ENCODE results near the gene GRIK3. TPM values are rescaled to one million over a fixed set of nuclear protein-coding genes. Genes with fewer than 3 reads are reported as not detected.

The GRIK3 gene
- total RNA-seq, 1 experiment from 2014 or later: not detected

DNA sequence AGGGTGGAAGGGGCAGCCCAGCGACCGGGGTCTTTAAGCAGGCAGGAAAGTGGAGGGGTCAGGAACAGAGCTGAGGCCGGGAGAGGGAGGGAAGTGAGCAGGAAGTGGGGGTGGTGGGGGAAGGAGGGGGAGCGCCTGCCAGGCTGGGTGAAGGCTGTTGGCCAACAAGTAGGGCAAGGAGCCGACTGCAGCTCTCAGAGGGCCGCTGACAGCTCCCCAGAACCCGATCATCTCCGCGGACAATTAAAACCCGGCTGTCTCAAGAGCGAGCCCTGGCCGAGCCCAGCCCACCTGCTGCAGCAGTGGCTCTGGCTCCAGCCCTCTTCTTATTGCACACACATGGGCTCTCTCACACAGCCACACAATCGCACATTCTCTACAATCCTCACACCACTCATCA, 51.6 kb downstream of the GRIK3 start:
- DNase-seq (ENCODE audit: low read depth): no peak

DNA sequence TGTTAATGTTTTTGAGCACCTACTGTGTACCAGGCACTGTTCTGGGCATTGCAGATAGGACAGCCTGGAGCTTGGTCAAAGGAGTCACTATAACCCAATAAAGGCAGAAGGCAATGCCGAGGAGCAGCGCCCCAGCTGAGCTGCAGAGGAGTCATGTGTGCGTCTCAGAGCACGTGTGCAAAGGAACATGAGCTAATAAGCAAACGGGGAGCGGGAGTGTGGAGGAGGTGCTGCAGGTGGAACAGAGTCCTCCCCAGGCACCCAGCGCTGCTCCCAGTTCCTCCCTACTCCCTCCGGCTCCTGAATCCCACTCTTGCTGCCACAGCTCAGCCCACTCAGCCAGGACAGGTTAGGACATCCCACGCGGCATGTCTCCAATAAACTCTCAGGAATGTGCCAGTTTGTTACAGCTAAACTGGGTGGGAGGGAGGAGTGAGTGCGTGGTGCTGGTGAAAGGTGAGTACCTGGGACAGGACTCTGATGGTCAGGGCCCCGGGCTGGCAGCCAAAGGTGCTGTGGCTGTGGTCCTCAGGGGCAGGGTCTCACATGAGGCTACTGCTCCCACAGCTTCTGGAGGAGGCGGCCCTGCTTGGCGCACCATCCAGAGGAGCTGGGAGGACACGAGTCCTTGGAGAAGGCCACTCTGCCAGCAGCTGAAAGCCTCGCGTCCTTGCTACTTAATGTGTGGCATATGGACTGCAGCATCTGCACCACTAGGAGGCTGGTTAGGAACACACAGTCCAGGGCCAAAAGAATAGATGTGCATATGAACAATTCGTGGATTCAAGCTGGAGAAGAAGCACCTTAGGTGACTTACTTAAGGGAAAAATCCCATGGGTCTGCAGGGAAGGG, 52.3 kb downstream of the GRIK3 start:
- no peak for DNase-seq (ENCODE audit: low read depth)

DNA sequence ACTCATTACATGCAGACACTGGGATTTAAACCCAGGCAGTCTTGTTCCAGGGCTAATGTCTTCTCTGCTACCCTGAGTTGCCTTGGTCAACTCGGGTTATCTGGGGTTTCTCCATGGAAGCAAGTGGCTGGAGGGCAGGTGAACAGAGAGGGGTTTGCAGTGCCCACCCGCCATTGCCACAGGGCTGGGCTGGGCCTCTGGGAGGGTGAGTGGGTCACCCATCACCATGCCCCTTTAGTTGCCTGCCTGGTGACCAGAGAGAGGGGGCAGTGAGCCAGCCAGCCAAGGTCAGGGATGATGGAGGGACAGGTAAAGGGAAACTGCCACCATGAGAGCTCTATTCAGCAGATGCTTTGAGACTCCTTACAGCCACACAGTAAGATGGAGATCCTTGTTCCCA, 53.2 kb downstream of the GRIK3 start:
- DNase-seq (ENCODE audit: low read depth): no peak

GRCh38 chr1:36977731-36978406, 56.4 kb downstream of the GRIK3 start:
- no peak for DNase-seq (ENCODE audit: low read depth)

- no peak for DNase-seq (ENCODE audit: low read depth)
These were observed 58.7 kb downstream of the GRIK3 start for GRCh38 chr1:36975642-36976041.

DNA sequence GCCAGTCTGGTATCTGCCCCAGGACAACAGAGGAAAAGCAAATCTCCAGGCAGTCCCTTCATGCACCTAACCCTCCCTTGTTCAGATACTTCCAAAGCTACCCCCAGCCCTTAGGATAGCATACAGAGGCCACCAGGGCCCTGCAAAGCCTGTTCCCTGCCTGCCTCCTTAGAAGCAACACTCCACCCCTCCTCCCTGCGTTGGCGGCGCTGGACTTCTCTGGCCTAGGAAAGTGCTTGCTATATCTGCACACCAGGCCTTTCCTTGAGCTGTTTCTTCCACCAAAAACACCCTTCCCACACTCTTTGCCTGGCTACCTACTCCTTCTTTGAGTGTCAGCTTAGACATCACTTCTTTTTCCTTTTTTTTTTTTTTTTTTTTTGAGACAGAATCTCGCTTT, 61.3 kb downstream of the GRIK3 start:
- DNase-seq (ENCODE audit: low read depth): no peak

- no peak for DNase-seq (ENCODE audit: low read depth)
These were observed 62.3 kb downstream of the GRIK3 start for GRCh38 chr1:36971852-36972618.

DNA sequence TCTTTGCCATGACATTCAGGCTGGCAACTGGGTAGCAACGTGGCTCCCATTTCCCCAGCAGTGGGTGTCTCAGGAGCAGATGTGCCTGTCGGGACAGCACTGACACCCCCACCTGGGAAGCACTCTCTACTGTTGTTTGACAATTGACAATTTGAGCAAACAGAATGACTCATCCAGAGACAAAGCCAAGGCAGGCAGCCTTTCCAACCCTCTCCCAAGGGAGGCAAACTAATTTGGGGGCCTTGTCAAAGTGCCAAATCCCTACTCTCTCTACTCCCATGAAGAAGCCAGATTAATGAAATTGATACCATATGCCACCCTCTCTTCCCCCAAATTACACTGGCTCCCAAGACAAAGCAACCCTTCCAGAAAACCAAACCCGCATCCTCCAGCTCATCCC, 65.6 kb downstream of the GRIK3 start:
- DNase-seq (ENCODE audit: low read depth): no peak

GRCh38 chr1:36966242-36966641, 68.1 kb downstream of the GRIK3 start:
- DNase-seq (ENCODE audit: low read depth): no peak

DNA sequence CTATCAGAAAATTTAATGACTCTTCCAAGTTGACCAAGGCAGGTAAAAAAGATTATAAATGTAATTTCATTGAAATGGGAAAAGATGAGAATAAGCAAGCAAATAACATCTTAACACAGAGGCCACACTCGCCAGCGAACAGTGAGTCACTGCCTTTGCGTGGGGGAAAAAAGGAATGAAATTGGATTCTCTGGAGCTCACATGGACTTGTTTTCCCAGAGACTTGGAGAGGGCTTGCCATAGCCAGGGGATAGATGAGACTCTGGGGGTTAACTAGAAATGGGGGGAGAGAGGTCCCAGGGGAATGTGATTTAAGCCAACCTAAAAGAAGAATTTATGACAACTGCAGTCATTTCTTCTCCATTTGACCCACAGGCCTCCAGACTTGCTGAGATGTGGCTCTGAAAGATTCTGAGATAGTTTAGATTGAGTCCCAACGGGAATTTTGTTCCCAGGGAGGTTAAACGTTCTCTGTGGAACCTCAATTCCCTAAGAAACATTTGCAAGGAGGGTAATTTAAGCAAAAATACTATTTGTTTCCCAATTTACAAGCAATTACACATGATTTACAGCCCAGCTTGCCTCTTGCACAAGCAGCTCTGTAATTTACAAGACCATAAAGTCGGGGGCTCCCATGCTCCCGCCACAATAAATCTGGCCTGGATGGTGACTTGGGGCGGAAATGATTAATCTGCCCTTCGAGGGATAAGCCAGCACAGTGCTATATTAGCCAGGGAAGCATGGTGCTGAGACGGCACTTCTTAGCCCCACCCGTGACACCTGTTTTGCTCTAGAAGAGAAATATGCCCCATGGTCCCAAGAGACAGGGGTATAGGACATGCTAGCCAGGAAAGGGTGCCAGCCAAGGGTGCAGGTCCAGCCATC, 68.8 kb downstream of the GRIK3 start:
- DNase-seq (ENCODE audit: low read depth): no peak

DNA sequence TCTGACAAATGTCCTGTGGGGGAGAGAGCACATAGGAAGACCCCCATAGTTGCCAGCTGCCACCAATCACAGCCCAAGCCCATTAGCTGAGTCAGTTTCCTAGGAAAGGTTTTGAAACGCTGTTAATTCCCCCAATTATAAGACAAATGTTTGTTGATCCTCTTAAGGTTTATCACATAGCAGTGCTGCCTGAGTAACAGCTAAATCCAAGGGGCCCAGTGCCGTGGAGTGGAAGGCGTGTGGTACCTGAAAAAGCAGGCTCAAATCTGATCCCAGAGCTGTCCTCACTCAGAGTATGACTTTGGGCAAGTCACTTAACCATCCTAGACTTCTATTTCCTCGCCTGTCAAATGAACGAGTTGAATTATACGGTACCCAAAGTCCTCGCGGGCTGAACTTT, 69.5 kb downstream of the GRIK3 start:
- no peak for DNase-seq (ENCODE audit: low read depth)

- no peak for DNase-seq (ENCODE audit: low read depth)
These were observed 71.3 kb downstream of the GRIK3 start for GRCh38 chr1:36963006-36963405.

GRCh38 chr1:36961062-36961615, 73.2 kb downstream of the GRIK3 start:
- DNase-seq (ENCODE audit: low read depth): no peak

- no peak for DNase-seq (ENCODE audit: low read depth)
These were observed 77.7 kb downstream of the GRIK3 start for GRCh38 chr1:36956570-36956969.

- no peak for DNase-seq (ENCODE audit: low read depth)
These were observed 79.3 kb downstream of the GRIK3 start for GRCh38 chr1:36955016-36955415.

- DNase-seq (ENCODE audit: low read depth): no peak
These were observed 81.3 kb downstream of the GRIK3 start for GRCh38 chr1:36953061-36953460.

DNA sequence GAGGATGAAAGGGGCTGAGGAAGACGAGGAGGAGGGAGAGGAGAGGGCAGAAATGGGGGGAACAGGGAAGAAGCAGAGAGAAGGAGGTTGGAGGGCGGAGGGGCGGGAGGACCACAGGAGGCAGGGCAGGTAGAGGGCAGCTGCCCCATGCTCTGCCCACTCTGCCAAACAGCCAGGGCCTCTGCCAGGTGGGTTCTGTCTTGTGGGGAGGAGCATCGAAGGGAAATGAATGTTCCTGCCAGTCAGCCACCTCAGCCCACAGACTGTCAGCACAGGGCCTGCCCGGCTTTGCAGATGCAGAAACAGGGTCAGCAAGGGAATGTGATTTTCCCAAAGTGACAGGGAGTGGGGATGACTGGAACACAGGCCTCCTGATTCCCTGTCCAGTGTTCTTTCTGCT, 82.6 kb downstream of the GRIK3 start:
- DNase-seq (ENCODE audit: low read depth): no peak

- DNase-seq (ENCODE audit: low read depth): no peak
These were observed 83.0 kb downstream of the GRIK3 start for GRCh38 chr1:36951292-36951750.

DNA sequence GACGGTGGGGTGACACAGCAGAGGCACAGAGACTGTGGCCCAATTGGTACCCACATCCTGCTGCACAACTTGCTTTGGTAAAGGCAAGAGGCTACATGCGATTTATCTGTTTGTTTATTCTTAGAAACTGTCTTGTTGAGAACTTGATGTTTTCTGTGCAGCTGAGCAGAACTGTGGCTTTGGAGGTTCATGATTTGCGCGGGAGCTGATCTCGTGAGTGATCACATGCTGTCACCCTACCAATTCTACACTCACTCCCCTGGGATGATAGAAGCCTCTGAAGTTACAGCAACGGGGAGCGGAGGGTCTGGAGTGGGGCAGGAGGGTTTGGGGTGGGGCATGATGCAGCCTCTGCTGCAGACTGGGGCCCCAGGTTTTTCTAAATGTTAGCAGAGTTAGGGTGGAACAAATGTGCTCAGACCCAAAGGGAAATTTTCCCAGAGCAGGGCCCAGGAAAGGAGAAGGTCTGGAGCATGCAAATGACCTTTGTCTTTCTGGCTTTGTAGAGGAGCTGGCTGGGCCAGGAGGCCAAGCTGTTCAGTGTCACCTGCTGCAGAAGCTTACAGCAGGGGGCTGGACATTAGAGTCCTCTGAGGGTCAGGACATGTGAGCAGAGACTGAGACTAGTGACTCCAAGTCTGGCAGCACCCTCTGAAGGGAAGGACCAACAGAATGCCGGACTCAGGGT, 83.6 kb downstream of the GRIK3 start:
- DNase-seq (ENCODE audit: low read depth): no peak

- DNase-seq (ENCODE audit: low read depth): no peak
These were observed 85.7 kb downstream of the GRIK3 start for GRCh38 chr1:36948606-36949005.
